AG04450 (cell line): ENCODE results near the gene DNASE2B. TPM values are rescaled to one million over a fixed set of nuclear protein-coding genes. Genes with fewer than 3 reads are reported as not detected.

Experiments
- CTCF ChIA-PET: fragments of 300-600, 350-600 bp; formaldehyde crosslinking; extraction: SDS; loops from one replicate; lab custom pipeline; 2022; ENCODE audit warnings: antibody characterized with exemption, inconsistent platforms; lab: Charles Lee
- POLR2A ChIA-PET: fragments of 350-600 bp; formaldehyde crosslinking; extraction: SDS; loops from one replicate; lab custom pipeline; 2021; ENCODE audit warnings: antibody characterized with exemption, inconsistent platforms; lab: Yijun Ruan, JAX
- DNase-seq: peaks from one replicate; pipeline ENCODE4 v3.0.0-alpha.2; 2011; ENCODE audit warnings: low read depth, low spot score
- H3K27ac ChIP-seq: one replicate; pipeline ENCODE4 v1.5.1; 2012; ENCODE audit warnings: low read depth, low read length, control low read depth
- H3K27me3 ChIP-seq: one replicate; pipeline ENCODE4 v1.6.0; 2012; ENCODE audit warnings: low read length; ENCODE audit not compliant: control insufficient read depth, insufficient read depth
- H3K4me3 ChIP-seq: 2 replicates; pipeline ENCODE4 v1.5.1; 2011; ENCODE audit warnings: mild to moderate bottlenecking, low read depth, low read length, control low read depth
- H3K9me3 ChIP-seq: 2 replicates; pipeline ENCODE4 v1.5.1; 2012; ENCODE audit warnings: low read length; ENCODE audit not compliant: control insufficient read depth, insufficient read depth
- CTCF ChIP-seq: IDR thresholded peaks from 2 replicates; pipeline ENCODE4 v1.5.1; 2011; ENCODE audit warnings: low read depth, low read length, control low read depth, inconsistent platforms
- polyA plus RNA-seq: library from polyadenylated mRNA; depleted of rRNA; stranded (reverse); fragments of >200 nt; gene quantifications from 2 replicates; pipeline ENCODE4 v1.2.3, GENCODE V29; 2011

The DNASE2B gene
- polyA plus RNA-seq, 1 experiment, result not detected

GRCh38 chr1:84373436-84374141, 24.7 kb upstream of the DNASE2B start:
- ChIA-PET CTCF (no interaction called here), POLR2A (no interaction called here)
- Histone ChIP-seq H3K27me3 (no peaks in the 10 kb centered on the region), H3K9me3 (peaks cover 1% of the 10 kb centered on the region; the same call in 1 of the 2 replicates), H3K4me3 (no peak overlapping the region), H3K27ac (no peak overlapping the region)
- no peak for DNase-seq
- TF ChIP-seq CTCF, result no peak

GRCh38 chr1:84374991-84375696, 23.1 kb upstream of the DNASE2B start:
- Histone ChIP-seq H3K27me3 (no peaks in the 10 kb centered on the region), H3K4me3 (no peak overlapping the region), H3K27ac (no peak overlapping the region), H3K9me3 (no peaks in the 10 kb centered on the region)
- TF ChIP-seq CTCF, result no peak
- POLR2A ChIA-PET, result no interaction called here
- CTCF ChIA-PET, result no interaction called here
- DNase-seq, result no peak

- Histone ChIP-seq H3K4me3 (no peak overlapping the region), H3K27me3 (no peaks in the 10 kb centered on the region), H3K27ac (no peak overlapping the region), H3K9me3 (no peaks in the 10 kb centered on the region)
- ChIA-PET CTCF (interaction anchor here (0.6 to 0.8 kb wide), 3 partner anchors 13 to 444 kb away, joined by 3 to 5 read pairs (median 3); no protein-coding TSS in a partner anchor), POLR2A (interaction anchor here (1.0 kb wide), 1 partner anchor 36 kb away, joined by 3 read pairs; no protein-coding TSS in a partner anchor)
- no peak for DNase-seq
- TF ChIP-seq CTCF, result no peak
Observed at GRCh38 chr1:84376000-84376910, 22.0 kb upstream of the DNASE2B start.

- DNase-seq, result peak; percentile 37
- no peak for TF ChIP-seq CTCF
- H3K27ac ChIP-seq, result no peak overlapping the region
- ChIA-PET POLR2A (interaction anchor here (0.6 to 1.4 kb wide), 3 partner anchors 12 to 75 kb away, joined by 3 to 5 read pairs (median 4); no protein-coding TSS in a partner anchor), CTCF (interaction anchor here (0.8 kb wide), 1 partner anchor 446 kb away, joined by 3 read pairs; no protein-coding TSS in a partner anchor)
- H3K27me3 ChIP-seq, result no peaks in the 10 kb centered on the region
- no peaks in the 10 kb centered on the region for H3K9me3 ChIP-seq
- no peak overlapping the region for H3K4me3 ChIP-seq
Observed at GRCh38 chr1:84377480-84378095, 20.7 kb upstream of the DNASE2B start.
